Transverse colon (tissue), 4 donors: Measurements from ENCODE around the gene SELENOS. TPM values are rescaled to one million over a fixed set of nuclear protein-coding genes. Genes with fewer than 3 reads are reported as not detected.
A peak's percentile ranks its signal among the peaks of the same experiment; 100 is the strongest.

Experiments used
- DNase-seq: peaks from one replicate; pipeline ENCODE4 v3.0.0-alpha.2; 2019
- H3K27ac ChIP-seq, 4 donors: fragments of 200-600 bp; sonication (generic); 2 replicates each; pipeline ENCODE4 v1.5.1; 2016 to 2018; ENCODE audit warnings: inconsistent platforms in 4 of 4
- H3K27me3 ChIP-seq: fragments of 200-600 bp; sonication (generic); 2 replicates; pipeline ENCODE4 v1.5.1; 2017; ENCODE audit warnings: inconsistent platforms
- H3K36me3 ChIP-seq, 4 donors: fragments of 200-600 bp; sonication (generic); 2 replicates each; pipeline ENCODE4 v1.5.1; 2017 to 2019; ENCODE audit warnings: inconsistent platforms in 4 of 4
- H3K4me1 ChIP-seq, 4 donors: fragments of 200-600 bp; sonication (generic); 2 replicates each; pipeline ENCODE4 v1.5.1; 2017 to 2020; ENCODE audit warnings: inconsistent platforms in 4 of 4
- H3K4me3 ChIP-seq, 4 donors: fragments of 200-600 bp; sonication (generic); 1 replicate in 1 of 4; 2 replicates in 3 of 4; pipeline versions ENCODE4 v1.5.1 to v1.6.1; 2017 to 2019; ENCODE audit warnings: inconsistent platforms in 4 of 4
- H3K9me3 ChIP-seq, 2 donors: fragments of 200-600 bp; sonication (generic); 2 replicates each; pipeline ENCODE4 v1.5.1; 2017 to 2019; ENCODE audit warnings: inconsistent platforms in 2 of 2
- EP300 ChIP-seq: sonication (generic); formaldehyde crosslinking; IDR thresholded peaks from one replicate; pipeline ENCODE4 v1.6.1; 2017; ENCODE audit warnings: antibody characterized with exemption, low read depth
- POLR2A ChIP-seq: fragments of 450-650 bp; IDR thresholded peaks from one replicate; pipeline ENCODE4 v1.6.1; 2016; ENCODE audit warnings: antibody characterized with exemption, mild to moderate bottlenecking, moderate library complexity
- POLR2AphosphoS5 ChIP-seq, 3 donors: sonication (generic); formaldehyde crosslinking; IDR thresholded peaks; one replicate each; pipeline ENCODE4 v1.6.1; 2016; ENCODE audit warnings: antibody characterized with exemption in 3 of 3
- WGBS, 2 donors: methylation state at CpG; one replicate each; pipeline ENCODE4 v1.1.5; 2018; ENCODE audit warnings: low coverage in 1 of 2; 5-methylcytosine and 5-hydroxymethylcytosine counted together
- in situ Hi-C, 4 donors: fragments of 200-750 bp; cut with MboI; loops; one replicate each; pipeline versions ENCODE4 v1.15.0 to v1.15.1; 2017; ENCODE audit warnings: low sequenced_read_pairs in 3 of 4, low pct_ligation_motif_present in 1 of 4, low pct_unique_long_range_greater_than_20kb in 1 of 4
- intact Hi-C: fragments of 100-400 bp; cut with DNase I; formaldehyde crosslinking; loops from one replicate; pipeline ENCODE4 v1.15.1; 2023; ENCODE audit warnings: low total_unique reads
- total RNA-seq, 4 donors: library from RNA; depleted of rRNA; stranded (reverse); fragments of >200 nt; gene quantifications; one replicate each; pipeline ENCODE4 v1.1.0, GENCODE V29; 2016
- TF ChIP-seq, protein P1 (sequence below), 5 experiments: fragments of 200-600 bp in 3 of 5; fragments of 450-650 bp in 2 of 5; sonication (generic) in 3 of 5; IDR thresholded peaks; 1 replicate in 2 of 5; 2 replicates in 3 of 5; pipeline ENCODE4 v1.5.1; 2016 to 2017; ENCODE audit warnings: antibody characterized with exemption in 5 of 5, inconsistent platforms in 3 of 5, mild to moderate bottlenecking in 2 of 5, moderate library complexity in 1 of 5

Gene SELENOS, protein sequence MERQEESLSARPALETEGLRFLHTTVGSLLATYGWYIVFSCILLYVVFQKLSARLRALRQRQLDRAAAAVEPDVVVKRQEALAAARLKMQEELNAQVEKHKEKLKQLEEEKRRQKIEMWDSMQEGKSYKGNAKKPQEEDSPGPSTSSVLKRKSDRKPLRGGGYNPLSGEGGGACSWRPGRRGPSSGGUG
- 100 to 1,000 TPM in 3 of 4 donors, 10 to 100 TPM in 1; 24.9 to 128 (median 120) TPM for total RNA-seq

DNA sequence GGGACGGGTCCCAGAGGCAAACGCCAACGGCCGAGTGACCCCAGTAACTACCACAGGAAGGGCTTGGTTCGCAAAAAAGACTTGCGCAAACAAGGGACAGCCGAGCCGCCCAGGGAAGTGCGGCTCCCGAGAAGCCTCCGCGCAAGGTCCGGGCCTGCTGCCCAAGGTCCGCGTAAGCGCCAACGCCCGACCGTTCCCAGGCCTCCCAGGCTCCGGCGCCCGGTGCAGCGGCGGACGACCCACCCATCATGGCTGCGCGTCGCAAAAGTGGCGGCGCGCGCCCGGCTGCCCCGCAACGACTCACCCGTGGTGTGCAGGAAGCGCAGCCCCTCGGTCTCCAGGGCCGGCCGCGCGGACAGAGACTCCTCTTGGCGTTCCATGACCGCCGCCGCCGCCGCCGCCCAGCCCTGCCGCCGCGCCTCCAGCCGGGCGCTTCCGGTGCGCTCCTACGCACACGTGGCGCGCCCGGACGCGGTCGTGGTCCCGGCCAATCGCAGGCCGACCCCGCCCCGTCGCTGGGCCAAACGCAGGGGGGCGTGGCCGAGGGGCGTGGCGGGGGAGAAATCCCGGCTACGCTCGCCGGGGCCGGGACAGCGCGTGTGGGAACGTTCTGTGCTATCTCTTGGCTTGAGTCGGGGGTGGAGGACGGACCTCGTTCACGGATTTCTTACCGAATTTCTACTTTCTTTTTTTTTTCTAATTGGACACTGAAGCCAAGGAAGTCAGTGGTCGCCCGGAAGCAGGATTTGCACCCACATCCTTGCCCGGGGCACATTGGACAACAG is at the start of gene SELENOS:
Gene SELENOS, minus strand, starts transcription at position 448 of the 785 bp plus-strand sequence. Its CDS starts 68 bp downstream, at position 380.
- peak; percentile 96 for DNase-seq
- TF ChIP-seq POLR2A (peak; percentile 90), EP300 (peak; percentile 83), POLR2AphosphoS5 (IDR thresholded peaks at IDR 0.05) (peak; percentile 80 to 96 (median 94))
- TF ChIP-seq, protein P1, sequence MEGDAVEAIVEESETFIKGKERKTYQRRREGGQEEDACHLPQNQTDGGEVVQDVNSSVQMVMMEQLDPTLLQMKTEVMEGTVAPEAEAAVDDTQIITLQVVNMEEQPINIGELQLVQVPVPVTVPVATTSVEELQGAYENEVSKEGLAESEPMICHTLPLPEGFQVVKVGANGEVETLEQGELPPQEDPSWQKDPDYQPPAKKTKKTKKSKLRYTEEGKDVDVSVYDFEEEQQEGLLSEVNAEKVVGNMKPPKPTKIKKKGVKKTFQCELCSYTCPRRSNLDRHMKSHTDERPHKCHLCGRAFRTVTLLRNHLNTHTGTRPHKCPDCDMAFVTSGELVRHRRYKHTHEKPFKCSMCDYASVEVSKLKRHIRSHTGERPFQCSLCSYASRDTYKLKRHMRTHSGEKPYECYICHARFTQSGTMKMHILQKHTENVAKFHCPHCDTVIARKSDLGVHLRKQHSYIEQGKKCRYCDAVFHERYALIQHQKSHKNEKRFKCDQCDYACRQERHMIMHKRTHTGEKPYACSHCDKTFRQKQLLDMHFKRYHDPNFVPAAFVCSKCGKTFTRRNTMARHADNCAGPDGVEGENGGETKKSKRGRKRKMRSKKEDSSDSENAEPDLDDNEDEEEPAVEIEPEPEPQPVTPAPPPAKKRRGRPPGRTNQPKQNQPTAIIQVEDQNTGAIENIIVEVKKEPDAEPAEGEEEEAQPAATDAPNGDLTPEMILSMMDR (IDR thresholded peaks at IDR 0.05): no peak
- in situ Hi-C loops: no loop called here
- H3K4me1 ChIP-seq: peaks cover 3 to 27% (median 19%) of the 10 kb centered on the region in 4 donors
- intact Hi-C loops: no loop called here
- no peaks in the 10 kb centered on the region for H3K27me3 ChIP-seq
- peak within 1 kb of the TSS; percentile 74 to 87 (median 81) for H3K4me3 ChIP-seq
- peak within 1 kb of the TSS; percentile 90 to 96 (median 96) for H3K27ac ChIP-seq
- H3K36me3 ChIP-seq: peaks cover 3 to 39% (median 15%) of the 10 kb centered on the region in 4 donors
- H3K9me3 ChIP-seq: no peaks in the 10 kb centered on the region
- WGBS, 2 donors: 0 to 1% methylated on average over 3 to 36 of the region's 91 CpGs

DNA sequence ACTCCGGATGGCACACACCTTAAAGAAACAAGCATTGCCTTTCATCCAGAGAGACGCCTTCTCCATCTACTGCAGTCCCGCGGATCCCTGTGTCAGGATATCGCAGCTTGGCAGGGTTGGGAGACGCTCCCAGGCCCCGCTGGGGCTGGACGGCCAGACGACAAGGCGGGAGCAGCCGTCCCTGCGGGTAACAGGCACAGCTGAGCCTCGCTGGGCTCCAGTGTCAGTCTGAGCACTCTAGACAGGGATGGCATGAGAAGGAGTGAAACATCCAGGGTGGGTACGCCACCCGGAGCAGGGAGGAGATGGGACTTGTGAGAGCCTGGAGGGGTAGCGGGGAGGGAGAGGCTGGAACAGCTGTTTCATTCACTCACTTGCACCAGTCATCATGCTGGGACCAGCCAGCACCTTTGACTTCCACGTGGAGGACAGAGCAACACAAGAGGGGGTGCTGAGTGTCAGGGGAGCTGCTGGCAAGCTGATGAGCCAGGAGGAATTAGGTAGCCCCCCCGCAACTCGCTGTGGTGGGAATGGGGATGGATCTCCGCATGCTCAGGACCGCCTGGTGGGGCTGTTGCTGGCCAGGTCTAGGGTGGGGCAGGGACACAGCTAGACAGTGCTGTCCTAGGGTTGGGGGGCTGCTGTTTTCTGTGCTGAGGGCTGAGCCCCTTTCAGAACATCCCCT is 49.3 kb upstream of the SELENOS start:
- in situ Hi-C loops: no loop called here
- DNase-seq: no peak

DNA sequence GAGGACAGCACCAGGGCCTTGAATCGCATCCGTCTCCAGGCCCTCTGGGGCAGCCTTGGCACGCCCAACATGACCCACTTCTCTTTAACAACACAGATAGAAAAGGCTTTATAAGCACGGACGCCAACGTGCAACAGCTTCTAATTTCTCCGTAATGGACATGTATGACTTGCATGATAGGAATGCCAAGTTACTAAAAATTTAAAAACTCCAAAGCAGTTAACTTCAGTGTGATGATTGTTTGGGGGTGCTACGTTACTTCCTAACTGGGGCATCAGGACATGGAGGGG is 48.7 kb upstream of the SELENOS start:
- no peak for DNase-seq
- TF ChIP-seq, protein P1 (IDR thresholded peaks at IDR 0.05): no peak
- TF ChIP-seq POLR2AphosphoS5 (IDR thresholded peaks at IDR 0.05) (no peak), EP300 (no peak)
- WGBS, 2 donors: 86% methylated on average over 8 of the region's 8 CpGs; no CpG with 5 or more reads in 1 of the 2 donors
- no peak overlapping the region for H3K4me3 ChIP-seq
- in situ Hi-C loops (no loop called here), intact Hi-C loops (no loop called here)
- H3K27ac ChIP-seq: no peak overlapping the region
- H3K36me3 ChIP-seq: no peaks in the 10 kb centered on the region
- H3K27me3 ChIP-seq: no peaks in the 10 kb centered on the region
- H3K9me3 ChIP-seq: no peaks in the 10 kb centered on the region
- peaks cover 0 to 3% (median 0%) of the 10 kb centered on the region in 4 donors for H3K4me1 ChIP-seq

More for the DNA sequence above, 49.3 kb upstream of the SELENOS start:
- no peaks in the 10 kb centered on the region for H3K9me3 ChIP-seq
- H3K36me3 ChIP-seq: no peaks in the 10 kb centered on the region
- H3K4me1 ChIP-seq: peaks cover 0 to 3% (median 0%) of the 10 kb centered on the region in 4 donors
- TF ChIP-seq, protein P1 (IDR thresholded peaks at IDR 0.05): no peak
- TF ChIP-seq EP300 (no peak), POLR2A (no peak)
- no peak overlapping the region for H3K27ac ChIP-seq
- intact Hi-C loops: no loop called here
- WGBS, 2 donors: 86% methylated on average over 21 of the region's 21 CpGs; no CpG with 5 or more reads in 1 of the 2 donors
- H3K4me3 ChIP-seq: no peak overlapping the region
- H3K27me3 ChIP-seq: no peaks in the 10 kb centered on the region
